Measurements from ENCODE around the gene CADM1. TPM values are rescaled to one million over a fixed set of nuclear protein-coding genes. Genes with fewer than 3 reads are reported as not detected.
A peak's percentile ranks its signal among the peaks of the same experiment; 100 is the strongest.

CADM1 gene
- total and polyA plus RNA-seq, 2 experiments from 2014 or later, result 16.5 to 18.0 TPM

DNA sequence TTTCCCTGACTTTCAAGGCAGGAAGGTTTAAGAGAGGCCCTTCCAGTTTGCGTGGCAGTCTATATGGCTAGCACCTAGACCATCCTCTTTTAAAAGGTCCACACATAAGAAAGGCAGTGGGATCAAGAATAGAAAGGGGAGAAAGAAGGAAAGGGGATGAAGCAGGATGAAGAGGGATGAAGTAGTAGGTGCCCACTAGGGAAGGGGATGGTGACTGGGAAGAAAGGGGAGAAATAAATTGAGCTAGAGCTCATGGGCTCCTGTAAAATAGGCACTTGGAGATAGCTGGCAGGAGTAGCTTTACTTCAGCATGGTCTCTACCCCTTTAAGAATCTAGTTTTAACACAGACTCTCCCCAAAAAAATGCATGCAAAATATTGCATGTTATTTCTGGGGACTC, 41.5 kb downstream of the CADM1 start:
- Histone ChIP-seq H3K79me2 (replicated peaks; ENCODE audit: insufficient read depth) (no peaks in the 10 kb centered on the region), H3K36me3 (ENCODE audit: insufficient read depth) (no peaks in the 10 kb centered on the region), H3K4me2 (0 out of 2 replicates have a peak overlapping the region, but pooled peaks have one; percentile 39), H3F3A (replicated peaks; ENCODE audit: low read depth) (no peaks in the 10 kb centered on the region), H3K9me2 (ENCODE audit: insufficient read depth) (no peaks in the 10 kb centered on the region), H3K27me3 (ENCODE audit: insufficient read depth) (no peaks in the 10 kb centered on the region), H3K27ac (ENCODE audit: low read depth) (no peak overlapping the region), H3K4me3 (no peak overlapping the region), H2AFZ (no peak overlapping the region), H3K4me1 (ENCODE audit: insufficient read depth) (peaks cover 36% of the 10 kb centered on the region), H4K20me1 (replicated peaks; ENCODE audit: insufficient read depth) (no peaks in the 10 kb centered on the region)
- H3K27me3 Mint-ChIP-seq (ENCODE audit: insufficient read depth, low read depth, poor library complexity), result no peaks in the 10 kb centered on the region
- DNase-seq (ENCODE audit: low spot score), result no peak
- no peak overlapping the region for H3K27ac Mint-ChIP-seq
- no peak overlapping the region for H3K4me3 Mint-ChIP-seq
- peak; percentile 45; the same call in 2 of the 3 replicates for ATAC-seq
- TF ChIP-seq EZH2 (IDR thresholded peaks at IDR 0.05; ENCODE audit: low read depth, unreplicated experiment) (no peak), STAT1 (IDR thresholded peaks at IDR 0.05; ENCODE audit: unreplicated experiment) (no peak), NANOG (IDR thresholded peaks at IDR 0.05; ENCODE audit: borderline replicate concordance) (no peak), ZNF114 (CRISPR knock-in tag; IDR thresholded peaks at IDR 0.05) (no peak), JUNB (IDR thresholded peaks at IDR 0.05; ENCODE audit: unreplicated experiment) (no peak), POLR2AphosphoS5 (IDR thresholded peaks at IDR 0.05; ENCODE audit: low read depth) (no peak), EZH2phosphoT487 (IDR thresholded peaks at IDR 0.05; ENCODE audit: unreplicated experiment) (no peak), REST (IDR thresholded peaks at IDR 0.05; ENCODE audit: unreplicated experiment) (no peak), ZNF331 (CRISPR knock-in tag; IDR thresholded peaks at IDR 0.05; ENCODE audit: low read depth) (no peak), CREB1 (CRISPR knock-in tag; IDR thresholded peaks at IDR 0.05; ENCODE audit: low read depth) (no peak), CTCF (conservative IDR thresholded peaks at IDR 0.05; ENCODE audit: low read depth in 2 of 2) (no peak)
- TF ChIP-seq, protein P1, sequence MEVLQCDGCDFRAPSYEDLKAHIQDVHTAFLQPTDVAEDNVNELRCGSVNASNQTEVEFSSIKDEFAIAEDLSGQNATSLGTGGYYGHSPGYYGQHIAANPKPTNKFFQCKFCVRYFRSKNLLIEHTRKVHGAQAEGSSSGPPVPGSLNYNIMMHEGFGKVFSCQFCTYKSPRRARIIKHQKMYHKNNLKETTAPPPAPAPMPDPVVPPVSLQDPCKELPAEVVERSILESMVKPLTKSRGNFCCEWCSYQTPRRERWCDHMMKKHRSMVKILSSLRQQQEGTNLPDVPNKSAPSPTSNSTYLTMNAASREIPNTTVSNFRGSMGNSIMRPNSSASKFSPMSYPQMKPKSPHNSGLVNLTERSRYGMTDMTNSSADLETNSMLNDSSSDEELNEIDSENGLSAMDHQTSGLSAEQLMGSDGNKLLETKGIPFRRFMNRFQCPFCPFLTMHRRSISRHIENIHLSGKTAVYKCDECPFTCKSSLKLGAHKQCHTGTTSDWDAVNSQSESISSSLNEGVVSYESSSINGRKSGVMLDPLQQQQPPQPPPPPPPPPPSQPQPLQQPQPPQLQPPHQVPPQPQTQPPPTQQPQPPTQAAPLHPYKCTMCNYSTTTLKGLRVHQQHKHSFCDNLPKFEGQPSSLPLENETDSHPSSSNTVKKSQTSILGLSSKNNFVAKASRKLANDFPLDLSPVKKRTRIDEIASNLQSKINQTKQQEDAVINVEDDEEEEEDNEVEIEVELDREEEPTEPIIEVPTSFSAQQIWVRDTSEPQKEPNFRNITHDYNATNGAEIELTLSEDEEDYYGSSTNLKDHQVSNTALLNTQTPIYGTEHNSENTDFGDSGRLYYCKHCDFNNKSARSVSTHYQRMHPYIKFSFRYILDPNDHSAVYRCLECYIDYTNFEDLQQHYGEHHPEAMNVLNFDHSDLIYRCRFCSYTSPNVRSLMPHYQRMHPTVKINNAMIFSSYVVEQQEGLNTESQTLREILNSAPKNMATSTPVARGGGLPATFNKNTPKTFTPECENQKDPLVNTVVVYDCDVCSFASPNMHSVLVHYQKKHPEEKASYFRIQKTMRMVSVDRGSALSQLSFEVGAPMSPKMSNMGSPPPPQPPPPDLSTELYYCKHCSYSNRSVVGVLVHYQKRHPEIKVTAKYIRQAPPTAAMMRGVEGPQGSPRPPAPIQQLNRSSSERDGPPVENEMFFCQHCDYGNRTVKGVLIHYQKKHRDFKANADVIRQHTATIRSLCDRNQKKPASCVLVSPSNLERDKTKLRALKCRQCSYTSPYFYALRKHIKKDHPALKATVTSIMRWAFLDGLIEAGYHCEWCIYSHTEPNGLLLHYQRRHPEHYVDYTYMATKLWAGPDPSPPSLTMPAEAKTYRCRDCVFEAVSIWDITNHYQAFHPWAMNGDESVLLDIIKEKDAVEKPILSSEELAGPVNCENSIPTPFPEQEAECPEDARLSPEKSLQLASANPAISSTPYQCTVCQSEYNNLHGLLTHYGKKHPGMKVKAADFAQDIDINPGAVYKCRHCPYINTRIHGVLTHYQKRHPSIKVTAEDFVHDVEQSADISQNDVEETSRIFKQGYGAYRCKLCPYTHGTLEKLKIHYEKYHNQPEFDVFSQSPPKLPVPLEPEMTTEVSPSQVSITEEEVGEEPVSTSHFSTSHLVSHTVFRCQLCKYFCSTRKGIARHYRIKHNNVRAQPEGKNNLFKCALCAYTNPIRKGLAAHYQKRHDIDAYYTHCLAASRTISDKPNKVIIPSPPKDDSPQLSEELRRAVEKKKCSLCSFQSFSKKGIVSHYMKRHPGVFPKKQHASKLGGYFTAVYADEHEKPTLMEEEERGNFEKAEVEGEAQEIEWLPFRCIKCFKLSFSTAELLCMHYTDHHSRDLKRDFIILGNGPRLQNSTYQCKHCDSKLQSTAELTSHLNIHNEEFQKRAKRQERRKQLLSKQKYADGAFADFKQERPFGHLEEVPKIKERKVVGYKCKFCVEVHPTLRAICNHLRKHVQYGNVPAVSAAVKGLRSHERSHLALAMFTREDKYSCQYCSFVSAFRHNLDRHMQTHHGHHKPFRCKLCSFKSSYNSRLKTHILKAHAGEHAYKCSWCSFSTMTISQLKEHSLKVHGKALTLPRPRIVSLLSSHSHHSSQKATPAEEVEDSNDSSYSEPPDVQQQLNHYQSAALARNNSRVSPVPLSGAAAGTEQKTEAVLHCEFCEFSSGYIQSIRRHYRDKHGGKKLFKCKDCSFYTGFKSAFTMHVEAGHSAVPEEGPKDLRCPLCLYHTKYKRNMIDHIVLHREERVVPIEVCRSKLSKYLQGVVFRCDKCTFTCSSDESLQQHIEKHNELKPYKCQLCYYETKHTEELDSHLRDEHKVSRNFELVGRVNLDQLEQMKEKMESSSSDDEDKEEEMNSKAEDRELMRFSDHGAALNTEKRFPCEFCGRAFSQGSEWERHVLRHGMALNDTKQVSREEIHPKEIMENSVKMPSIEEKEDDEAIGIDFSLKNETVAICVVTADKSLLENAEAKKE (CRISPR knock-in tag; IDR thresholded peaks at IDR 0.05), result no peak
- TF ChIP-seq, protein P2, sequence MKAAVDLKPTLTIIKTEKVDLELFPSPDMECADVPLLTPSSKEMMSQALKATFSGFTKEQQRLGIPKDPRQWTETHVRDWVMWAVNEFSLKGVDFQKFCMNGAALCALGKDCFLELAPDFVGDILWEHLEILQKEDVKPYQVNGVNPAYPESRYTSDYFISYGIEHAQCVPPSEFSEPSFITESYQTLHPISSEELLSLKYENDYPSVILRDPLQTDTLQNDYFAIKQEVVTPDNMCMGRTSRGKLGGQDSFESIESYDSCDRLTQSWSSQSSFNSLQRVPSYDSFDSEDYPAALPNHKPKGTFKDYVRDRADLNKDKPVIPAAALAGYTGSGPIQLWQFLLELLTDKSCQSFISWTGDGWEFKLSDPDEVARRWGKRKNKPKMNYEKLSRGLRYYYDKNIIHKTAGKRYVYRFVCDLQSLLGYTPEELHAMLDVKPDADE (IDR thresholded peaks at IDR 0.05), result no peak
- H3K4me1 Mint-ChIP-seq, result peaks cover 36% of the 10 kb centered on the region
- H3K36me3 Mint-ChIP-seq (ENCODE audit: low read depth), result no peaks in the 10 kb centered on the region
- H3K9me3 Mint-ChIP-seq, result no peaks in the 10 kb centered on the region
